GM12874 (cell line): ENCODE results near the gene NPC1.

Source experiments
- CTCF ChIP-seq: IDR thresholded peaks from 2 replicates; pipeline ENCODE4 v1.5.1; 2011; ENCODE audit warnings: low read depth, mild to moderate bottlenecking, control low read depth, low read length, moderate library complexity; ENCODE audit not compliant: insufficient read depth

Gene NPC1

GRCh38 chr18:23526501-23527063, 59.7 kb downstream of the NPC1 start:
- TF ChIP-seq CTCF = no peak

- no peak for TF ChIP-seq CTCF
Observed at GRCh38 chr18:23524213-23524707, 62.0 kb downstream of the NPC1 start.

GRCh38 chr18:23523429-23524212, 62.7 kb downstream of the NPC1 start:
- TF ChIP-seq CTCF = no peak

GRCh38 chr18:23521907-23522306, 64.4 kb downstream of the NPC1 start:
- TF ChIP-seq CTCF = no peak

GRCh38 chr18:23521271-23521670, 65.0 kb downstream of the NPC1 start:
- no peak for TF ChIP-seq CTCF

- no peak for TF ChIP-seq CTCF
Observed at GRCh38 chr18:23519734-23520133, 66.6 kb downstream of the NPC1 start.

GRCh38 chr18:23515911-23516546, 70.3 kb downstream of the NPC1 start:
- TF ChIP-seq CTCF = peak; percentile 93
